ENCODE data around the gene HAUS7.

Gene HAUS7

GRCh38 chrX:153443476-153444332, 26.7 kb downstream of the HAUS7 start:
- Histone ChIP-seq H4K8ac (ENCODE audit: low read depth, low read length) (no peak overlapping the region), H2BK5ac (ENCODE audit: low read length) (no peak overlapping the region), H2BK15ac (ENCODE audit: low read length) (no peak overlapping the region), H3K27me3 (ENCODE audit: control insufficient read depth in 3 of 3, insufficient read depth in 3 of 3, low read depth in 1 of 3, low read length in 3 of 3) (peaks cover 0 to 6% (median 0%) of the 10 kb centered on the region in 3 experiments), H3K4me2 (ENCODE audit: insufficient read depth, low read length, poor library complexity, severe bottlenecking) (no peak overlapping the region), H2AFZ (ENCODE audit: low read length) (no peak overlapping the region), H3K23ac (ENCODE audit: low read depth, low read length, poor library complexity) (no peak overlapping the region), H3K9me3 (replicated peaks in 1 of 2; ENCODE audit: control insufficient read depth in 2 of 2, insufficient read depth in 1 of 2, low read depth in 1 of 2, low read length in 2 of 2) (no peaks in the 10 kb centered on the region), H3K4ac (ENCODE audit: low read length) (no peak overlapping the region), H3K36me3 (replicated peaks in 1 of 2; ENCODE audit: control insufficient read depth in 2 of 2, insufficient read depth in 2 of 2, low read length in 2 of 2) (no peaks in the 10 kb centered on the region), H3K4me1 (ENCODE audit: control insufficient read depth in 2 of 2, insufficient read depth in 1 of 2, low read depth in 1 of 2, low read length in 2 of 2) (no peaks in the 10 kb centered on the region), H2BK120ac (ENCODE audit: low read depth, low read length) (no peak overlapping the region), H3K79me1 (ENCODE audit: low read depth, low read length) (no peaks in the 10 kb centered on the region), H3K9ac (ENCODE audit: low read depth, low read length, poor library complexity) (no peak overlapping the region), H3K4me3 (ENCODE audit: low read length in 2 of 2) (no peak overlapping the region), H4K91ac (ENCODE audit: low read depth, low read length, poor library complexity) (no peak overlapping the region), H3K27ac (replicated peaks; ENCODE audit: low read length) (no peak overlapping the region), H2BK12ac (ENCODE audit: low read length) (no peak overlapping the region), H3K14ac (ENCODE audit: low read length) (no peak overlapping the region), H3K18ac (ENCODE audit: low read length) (no peak overlapping the region), H2AK5ac (ENCODE audit: low read depth, low read length) (no peak overlapping the region)
- no CpG with 5 or more reads among the region's 25 CpGs for WGBS, 2 donors (ENCODE audit: extremely low coverage in 2 of 2, insufficient read length in 2 of 2, insufficient replicate concordance in 1 of 2)
- no peak for DNase-seq (ENCODE audit: low spot score)

GRCh38 chrX:153442463-153442862, 27.9 kb downstream of the HAUS7 start:
- Histone ChIP-seq H3K23ac (ENCODE audit: low read depth, low read length, poor library complexity) (no peak overlapping the region), H3K4me1 (ENCODE audit: control insufficient read depth in 2 of 2, insufficient read depth in 1 of 2, low read depth in 1 of 2, low read length in 2 of 2) (no peaks in the 10 kb centered on the region), H3K4me2 (ENCODE audit: insufficient read depth, low read length, poor library complexity, severe bottlenecking) (no peak overlapping the region), H2AFZ (ENCODE audit: low read length) (no peak overlapping the region), H3K27me3 (ENCODE audit: control insufficient read depth in 3 of 3, insufficient read depth in 3 of 3, low read depth in 1 of 3, low read length in 3 of 3) (peaks cover 0 to 3% (median 0%) of the 10 kb centered on the region in 3 experiments), H2BK15ac (ENCODE audit: low read length) (no peak overlapping the region), H4K8ac (ENCODE audit: low read depth, low read length) (no peak overlapping the region), H4K91ac (ENCODE audit: low read depth, low read length, poor library complexity) (no peak overlapping the region), H3K36me3 (replicated peaks in 1 of 2; ENCODE audit: control insufficient read depth in 2 of 2, insufficient read depth in 2 of 2, low read length in 2 of 2) (no peaks in the 10 kb centered on the region), H2AK5ac (ENCODE audit: low read depth, low read length) (no peak overlapping the region), H3K27ac (replicated peaks; ENCODE audit: low read length) (no peak overlapping the region), H3K14ac (ENCODE audit: low read length) (no peak overlapping the region), H3K79me1 (ENCODE audit: low read depth, low read length) (no peaks in the 10 kb centered on the region), H3K9ac (ENCODE audit: low read depth, low read length, poor library complexity) (no peak overlapping the region), H3K4ac (ENCODE audit: low read length) (no peak overlapping the region), H2BK120ac (ENCODE audit: low read depth, low read length) (no peak overlapping the region), H3K4me3 (ENCODE audit: low read length in 2 of 2) (no peak overlapping the region), H2BK5ac (ENCODE audit: low read length) (no peak overlapping the region), H3K9me3 (replicated peaks in 1 of 2; ENCODE audit: control insufficient read depth in 2 of 2, insufficient read depth in 1 of 2, low read depth in 1 of 2, low read length in 2 of 2) (no peaks in the 10 kb centered on the region), H3K18ac (ENCODE audit: low read length) (no peak overlapping the region), H2BK12ac (ENCODE audit: low read length) (no peak overlapping the region)
- DNase-seq (ENCODE audit: low spot score): no peak
- no CpG with 5 or more reads among the region's 5 CpGs for WGBS, 2 donors (ENCODE audit: extremely low coverage in 2 of 2, insufficient read length in 2 of 2, insufficient replicate concordance in 1 of 2)

- WGBS, 2 donors (ENCODE audit: extremely low coverage in 2 of 2, insufficient read length in 2 of 2, insufficient replicate concordance in 1 of 2): no CpG with 5 or more reads among the region's 9 CpGs
- no peak overlapping the region for H3K4me2 ChIP-seq (ENCODE audit: insufficient read depth, low read length, poor library complexity, severe bottlenecking)
These were observed 28.4 kb downstream of the HAUS7 start for GRCh38 chrX:153441981-153442380.

DNA sequence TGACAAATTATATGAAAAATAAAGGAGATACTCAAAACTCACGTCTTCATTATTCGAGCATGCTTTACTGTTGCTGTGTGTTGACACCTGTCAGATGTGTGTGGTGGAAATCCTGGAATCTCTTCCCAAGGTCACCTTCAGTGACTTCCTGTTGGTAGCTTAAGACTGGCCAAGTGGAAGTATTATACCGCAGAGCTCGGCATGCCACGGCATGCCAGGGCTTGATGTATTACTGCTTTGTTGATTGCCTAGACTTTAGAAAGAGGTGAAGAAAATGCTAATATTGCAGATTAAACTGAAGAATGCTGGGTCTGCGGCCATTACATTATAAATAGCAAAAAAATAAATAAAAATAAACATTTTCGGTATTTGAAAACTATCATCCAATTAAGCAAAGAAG, 29.1 kb downstream of the HAUS7 start:
- no peak overlapping the region for H3K23ac ChIP-seq (ENCODE audit: low read depth, low read length, poor library complexity)
- no peak overlapping the region for H3K27ac ChIP-seq (replicated peaks; ENCODE audit: low read length)
- H2AFZ ChIP-seq (ENCODE audit: low read length): no peak overlapping the region
- no peak overlapping the region for H2BK120ac ChIP-seq (ENCODE audit: low read depth, low read length)
- H3K4ac ChIP-seq (ENCODE audit: low read length): no peak overlapping the region
- WGBS, 2 donors (ENCODE audit: extremely low coverage in 2 of 2, insufficient read length in 2 of 2, insufficient replicate concordance in 1 of 2): no CpG with 5 or more reads among the region's 7 CpGs
- no peak overlapping the region for H3K4me3 ChIP-seq (ENCODE audit: low read length in 2 of 2)
- H2BK12ac ChIP-seq (ENCODE audit: low read length): no peak overlapping the region
- peaks cover 0 to 10% (median 0%) of the 10 kb centered on the region in 3 experiments for H3K27me3 ChIP-seq (ENCODE audit: control insufficient read depth in 3 of 3, insufficient read depth in 3 of 3, low read depth in 1 of 3, low read length in 3 of 3)
- no peaks in the 10 kb centered on the region for H3K4me1 ChIP-seq (ENCODE audit: control insufficient read depth in 2 of 2, insufficient read depth in 1 of 2, low read depth in 1 of 2, low read length in 2 of 2)
- no peaks in the 10 kb centered on the region for H3K36me3 ChIP-seq (replicated peaks in 1 of 2; ENCODE audit: control insufficient read depth in 2 of 2, insufficient read depth in 2 of 2, low read length in 2 of 2)
- no peak overlapping the region for H3K9ac ChIP-seq (ENCODE audit: low read depth, low read length, poor library complexity)
- no peak overlapping the region for H3K14ac ChIP-seq (ENCODE audit: low read length)
- H3K9me3 ChIP-seq (replicated peaks in 1 of 2; ENCODE audit: control insufficient read depth in 2 of 2, insufficient read depth in 1 of 2, low read depth in 1 of 2, low read length in 2 of 2): no peaks in the 10 kb centered on the region
- no peak overlapping the region for H2BK15ac ChIP-seq (ENCODE audit: low read length)
- H4K91ac ChIP-seq (ENCODE audit: low read depth, low read length, poor library complexity): no peak overlapping the region
- no peak overlapping the region for H3K4me2 ChIP-seq (ENCODE audit: insufficient read depth, low read length, poor library complexity, severe bottlenecking)
- no peak overlapping the region for H2AK5ac ChIP-seq (ENCODE audit: low read depth, low read length)
- H3K18ac ChIP-seq (ENCODE audit: low read length): no peak overlapping the region
- no peaks in the 10 kb centered on the region for H3K79me1 ChIP-seq (ENCODE audit: low read depth, low read length)
- H4K8ac ChIP-seq (ENCODE audit: low read depth, low read length): no peak overlapping the region
- DNase-seq (ENCODE audit: low spot score): no peak
- H2BK5ac ChIP-seq (ENCODE audit: low read length): no peak overlapping the region

More at GRCh38 chrX:153441981-153442380, 28.4 kb downstream of the HAUS7 start:
- H3K9ac ChIP-seq (ENCODE audit: low read depth, low read length, poor library complexity): no peak overlapping the region
- no peaks in the 10 kb centered on the region for H3K9me3 ChIP-seq (replicated peaks in 1 of 2; ENCODE audit: control insufficient read depth in 2 of 2, insufficient read depth in 1 of 2, low read depth in 1 of 2, low read length in 2 of 2)
- no peaks in the 10 kb centered on the region for H3K4me1 ChIP-seq (ENCODE audit: control insufficient read depth in 2 of 2, insufficient read depth in 1 of 2, low read depth in 1 of 2, low read length in 2 of 2)
- no peak overlapping the region for H2AFZ ChIP-seq (ENCODE audit: low read length)
- no peak overlapping the region for H3K14ac ChIP-seq (ENCODE audit: low read length)
- no peak overlapping the region for H3K4ac ChIP-seq (ENCODE audit: low read length)
- no peak for DNase-seq (ENCODE audit: low spot score)
- H4K8ac ChIP-seq (ENCODE audit: low read depth, low read length): no peak overlapping the region
- H3K27ac ChIP-seq (replicated peaks; ENCODE audit: low read length): no peak overlapping the region
- no peak overlapping the region for H2BK12ac ChIP-seq (ENCODE audit: low read length)
- peaks cover 0 to 7% (median 0%) of the 10 kb centered on the region in 3 experiments for H3K27me3 ChIP-seq (ENCODE audit: control insufficient read depth in 3 of 3, insufficient read depth in 3 of 3, low read depth in 1 of 3, low read length in 3 of 3)
- H2AK5ac ChIP-seq (ENCODE audit: low read depth, low read length): no peak overlapping the region
- no peak overlapping the region for H2BK120ac ChIP-seq (ENCODE audit: low read depth, low read length)
- no peak overlapping the region for H3K23ac ChIP-seq (ENCODE audit: low read depth, low read length, poor library complexity)
- H2BK5ac ChIP-seq (ENCODE audit: low read length): no peak overlapping the region
- H3K18ac ChIP-seq (ENCODE audit: low read length): no peak overlapping the region
- H4K91ac ChIP-seq (ENCODE audit: low read depth, low read length, poor library complexity): no peak overlapping the region
- no peak overlapping the region for H2BK15ac ChIP-seq (ENCODE audit: low read length)
- H3K36me3 ChIP-seq (replicated peaks in 1 of 2; ENCODE audit: control insufficient read depth in 2 of 2, insufficient read depth in 2 of 2, low read length in 2 of 2): no peaks in the 10 kb centered on the region
- H3K4me3 ChIP-seq (ENCODE audit: low read length in 2 of 2): no peak overlapping the region
- H3K79me1 ChIP-seq (ENCODE audit: low read depth, low read length): no peaks in the 10 kb centered on the region

Data from neuronal stem cell (in vitro differentiated cells).